ENCODE data around the gene C2CD5. TPM values are rescaled to one million over a fixed set of nuclear protein-coding genes. Genes with fewer than 3 reads are reported as not detected.

The C2CD5 gene
- total RNA-seq, 1 donor from 2014 or later = 115 TPM

- TF ChIP-seq, protein P1, sequence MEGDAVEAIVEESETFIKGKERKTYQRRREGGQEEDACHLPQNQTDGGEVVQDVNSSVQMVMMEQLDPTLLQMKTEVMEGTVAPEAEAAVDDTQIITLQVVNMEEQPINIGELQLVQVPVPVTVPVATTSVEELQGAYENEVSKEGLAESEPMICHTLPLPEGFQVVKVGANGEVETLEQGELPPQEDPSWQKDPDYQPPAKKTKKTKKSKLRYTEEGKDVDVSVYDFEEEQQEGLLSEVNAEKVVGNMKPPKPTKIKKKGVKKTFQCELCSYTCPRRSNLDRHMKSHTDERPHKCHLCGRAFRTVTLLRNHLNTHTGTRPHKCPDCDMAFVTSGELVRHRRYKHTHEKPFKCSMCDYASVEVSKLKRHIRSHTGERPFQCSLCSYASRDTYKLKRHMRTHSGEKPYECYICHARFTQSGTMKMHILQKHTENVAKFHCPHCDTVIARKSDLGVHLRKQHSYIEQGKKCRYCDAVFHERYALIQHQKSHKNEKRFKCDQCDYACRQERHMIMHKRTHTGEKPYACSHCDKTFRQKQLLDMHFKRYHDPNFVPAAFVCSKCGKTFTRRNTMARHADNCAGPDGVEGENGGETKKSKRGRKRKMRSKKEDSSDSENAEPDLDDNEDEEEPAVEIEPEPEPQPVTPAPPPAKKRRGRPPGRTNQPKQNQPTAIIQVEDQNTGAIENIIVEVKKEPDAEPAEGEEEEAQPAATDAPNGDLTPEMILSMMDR (IDR thresholded peaks at IDR 0.05; ENCODE audit: unreplicated experiment) = no peak
- Mint-ChIP-seq H3K4me3 (ENCODE audit: low read depth) (no peak overlapping the region), H3K36me3 (ENCODE audit: insufficient read depth) (peaks cover 21% of the 10 kb centered on the region), H3K4me1 (ENCODE audit: low read depth) (peaks cover 30% of the 10 kb centered on the region), H3K9me3 (ENCODE audit: low read depth) (peaks cover 3% of the 10 kb centered on the region), H3K27me3 (no peaks in the 10 kb centered on the region), H3K27ac (no peak overlapping the region)
- DNase-seq (ENCODE audit: low spot score, unreplicated experiment) = no peak
Observed at GRCh38 chr12:22541496-22542155, 2.7 kb downstream of the C2CD5 start.

- Mint-ChIP-seq H3K4me1 (ENCODE audit: low read depth) (peaks cover 27% of the 10 kb centered on the region), H3K27ac (no peak overlapping the region), H3K27me3 (no peaks in the 10 kb centered on the region), H3K36me3 (ENCODE audit: insufficient read depth) (peaks cover 21% of the 10 kb centered on the region), H3K9me3 (ENCODE audit: low read depth) (no peaks in the 10 kb centered on the region), H3K4me3 (ENCODE audit: low read depth) (no peak overlapping the region)
- DNase-seq (ENCODE audit: low spot score, unreplicated experiment) = no peak
- TF ChIP-seq, protein P1 (IDR thresholded peaks at IDR 0.05; ENCODE audit: unreplicated experiment) = no peak
Observed at GRCh38 chr12:22539055-22539454, 5.3 kb downstream of the C2CD5 start.

- TF ChIP-seq, protein P1 (IDR thresholded peaks at IDR 0.05; ENCODE audit: unreplicated experiment) = no peak
- H3K27me3 Mint-ChIP-seq = no peaks in the 10 kb centered on the region
- H3K9me3 Mint-ChIP-seq (ENCODE audit: low read depth) = no peaks in the 10 kb centered on the region
- H3K27ac Mint-ChIP-seq = no peak overlapping the region
- H3K4me3 Mint-ChIP-seq (ENCODE audit: low read depth) = no peak overlapping the region
- H3K36me3 Mint-ChIP-seq (ENCODE audit: insufficient read depth) = peaks cover 27% of the 10 kb centered on the region
- DNase-seq (ENCODE audit: low spot score, unreplicated experiment) = no peak
- peaks cover 24% of the 10 kb centered on the region for H3K4me1 Mint-ChIP-seq (ENCODE audit: low read depth)
Observed at GRCh38 chr12:22538311-22538710, 6.0 kb downstream of the C2CD5 start.

DNA sequence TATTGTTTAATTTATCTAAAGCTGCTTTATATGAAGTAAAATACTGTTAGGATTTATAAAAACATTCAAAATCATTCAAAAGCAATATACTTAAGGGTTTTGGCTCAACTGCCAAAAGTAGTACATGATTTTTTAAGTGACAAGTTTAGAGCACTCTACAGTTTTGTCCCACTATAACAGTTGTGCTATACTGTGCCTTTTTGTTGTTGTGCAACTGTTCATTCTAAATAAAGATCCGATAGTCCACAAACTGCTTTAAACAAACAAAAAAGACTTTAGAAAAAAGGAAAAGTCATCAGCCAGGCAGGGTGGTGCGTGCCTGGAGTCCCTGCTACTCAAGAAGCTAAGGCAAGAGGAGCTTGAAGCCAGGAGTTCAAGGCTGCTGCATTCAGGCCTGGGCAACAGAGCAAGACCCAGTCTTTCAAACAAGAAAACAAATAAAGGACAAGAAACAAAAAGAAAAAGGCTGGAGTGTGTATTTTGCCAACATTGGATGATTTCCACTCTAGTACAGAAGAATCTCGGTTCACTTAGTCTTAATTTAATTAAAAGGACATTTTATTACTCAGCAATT lies 7.3 kb downstream of the C2CD5 start:
- Mint-ChIP-seq H3K4me3 (ENCODE audit: low read depth) (no peak overlapping the region), H3K9me3 (ENCODE audit: low read depth) (peaks cover 3% of the 10 kb centered on the region), H3K27me3 (no peaks in the 10 kb centered on the region), H3K4me1 (ENCODE audit: low read depth) (peaks cover 17% of the 10 kb centered on the region), H3K36me3 (ENCODE audit: insufficient read depth) (peaks cover 36% of the 10 kb centered on the region), H3K27ac (peak overlapping the region; percentile 41)
- TF ChIP-seq, protein P1 (IDR thresholded peaks at IDR 0.05; ENCODE audit: unreplicated experiment) = no peak
- DNase-seq (ENCODE audit: low spot score, unreplicated experiment) = no peak

DNA sequence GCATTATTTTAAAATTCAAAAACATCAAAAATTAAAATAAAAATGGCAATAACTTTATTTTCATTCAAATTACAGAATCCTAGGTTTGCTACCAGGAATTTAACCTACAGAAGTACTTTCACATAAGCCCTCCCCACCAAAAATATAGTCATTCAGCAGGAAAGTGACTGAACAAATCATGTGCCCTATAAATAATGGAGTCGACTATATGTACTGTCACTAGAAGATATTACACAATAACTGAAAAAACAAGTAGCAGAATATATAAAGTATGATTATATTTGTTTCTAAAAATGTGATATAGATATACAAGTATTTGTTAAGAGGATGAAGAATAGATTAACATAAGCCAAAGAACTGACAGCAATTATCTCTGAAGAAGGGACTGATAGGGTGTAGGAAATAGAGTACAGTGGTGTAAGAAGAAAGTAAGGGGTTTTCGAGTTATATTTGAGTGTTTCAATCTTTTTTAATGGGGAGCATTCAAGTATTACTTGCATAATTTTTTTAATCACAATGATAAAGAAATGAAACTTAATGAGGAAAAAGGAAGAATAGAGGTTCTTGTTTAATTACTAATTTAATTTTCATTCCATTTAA lies 7.9 kb downstream of the C2CD5 start:
- Mint-ChIP-seq H3K4me1 (ENCODE audit: low read depth) (peaks cover 12% of the 10 kb centered on the region), H3K27me3 (no peaks in the 10 kb centered on the region), H3K9me3 (ENCODE audit: low read depth) (peaks cover 6% of the 10 kb centered on the region), H3K36me3 (ENCODE audit: insufficient read depth) (peaks cover 40% of the 10 kb centered on the region), H3K4me3 (ENCODE audit: low read depth) (no peak overlapping the region), H3K27ac (no peak overlapping the region)
- no peak for DNase-seq (ENCODE audit: low spot score, unreplicated experiment)
- TF ChIP-seq, protein P1 (IDR thresholded peaks at IDR 0.05; ENCODE audit: unreplicated experiment) = no peak

All from progenitor cell of endocrine pancreas (in vitro differentiated cells).